SW480 (cell line): ENCODE data around the gene CHM.
"Not testable (repeated sequence)": the region's sequence is repeated elsewhere in the genome, so short reads cannot be mapped to it uniquely, and the experiment has no call there.

Experiments
- DNase-seq: peaks from one replicate; pipeline ENCODE4 v3.0.0-alpha.2; 2016; ENCODE audit warnings: low spot score

Gene CHM, protein sequence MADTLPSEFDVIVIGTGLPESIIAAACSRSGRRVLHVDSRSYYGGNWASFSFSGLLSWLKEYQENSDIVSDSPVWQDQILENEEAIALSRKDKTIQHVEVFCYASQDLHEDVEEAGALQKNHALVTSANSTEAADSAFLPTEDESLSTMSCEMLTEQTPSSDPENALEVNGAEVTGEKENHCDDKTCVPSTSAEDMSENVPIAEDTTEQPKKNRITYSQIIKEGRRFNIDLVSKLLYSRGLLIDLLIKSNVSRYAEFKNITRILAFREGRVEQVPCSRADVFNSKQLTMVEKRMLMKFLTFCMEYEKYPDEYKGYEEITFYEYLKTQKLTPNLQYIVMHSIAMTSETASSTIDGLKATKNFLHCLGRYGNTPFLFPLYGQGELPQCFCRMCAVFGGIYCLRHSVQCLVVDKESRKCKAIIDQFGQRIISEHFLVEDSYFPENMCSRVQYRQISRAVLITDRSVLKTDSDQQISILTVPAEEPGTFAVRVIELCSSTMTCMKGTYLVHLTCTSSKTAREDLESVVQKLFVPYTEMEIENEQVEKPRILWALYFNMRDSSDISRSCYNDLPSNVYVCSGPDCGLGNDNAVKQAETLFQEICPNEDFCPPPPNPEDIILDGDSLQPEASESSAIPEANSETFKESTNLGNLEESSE

DNA sequence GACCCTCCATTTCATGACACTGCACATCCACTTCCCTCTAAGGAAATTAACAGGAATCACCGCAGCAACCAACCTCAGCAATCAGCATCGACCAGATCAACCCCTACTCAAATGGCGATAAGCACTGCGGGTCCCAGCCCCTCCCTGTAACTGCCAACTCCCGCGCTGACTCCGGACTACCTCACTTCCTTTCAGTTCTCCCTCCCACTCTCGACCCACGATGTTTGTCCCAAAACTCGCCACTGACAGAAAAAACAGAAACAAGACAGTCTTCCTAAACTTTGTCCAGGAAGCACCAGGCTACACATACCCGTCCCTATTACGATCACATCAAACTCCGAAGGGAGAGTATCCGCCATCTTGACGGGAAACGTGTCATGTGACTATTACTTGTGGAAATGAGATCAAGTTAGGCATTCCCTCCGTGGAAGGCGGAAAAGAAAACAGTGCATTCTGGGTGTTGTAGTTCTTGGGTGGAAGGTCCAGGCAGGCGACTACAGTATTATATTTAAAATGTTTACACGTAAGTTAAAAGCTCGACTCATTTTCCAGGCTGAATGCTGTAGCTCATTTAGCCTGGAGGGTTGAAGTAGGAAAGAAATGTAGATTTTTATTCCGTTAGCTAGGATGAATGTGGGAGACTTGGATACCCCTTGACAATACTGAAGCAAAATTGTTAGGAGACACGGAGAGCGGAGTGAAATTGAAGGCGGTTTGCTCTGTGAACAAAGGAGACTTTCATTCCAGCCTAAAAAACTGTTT is at the start of gene CHM:
Gene CHM (minus strand): TSS at position 385 of the 762 bp plus-strand sequence. CDS start 26 bp downstream, at position 359.
- DNase-seq = peak; percentile 80

GRCh38 chrX:86078650-86079049 is 31.3 kb upstream of the CHM start:
- DNase-seq = no peak

DNA sequence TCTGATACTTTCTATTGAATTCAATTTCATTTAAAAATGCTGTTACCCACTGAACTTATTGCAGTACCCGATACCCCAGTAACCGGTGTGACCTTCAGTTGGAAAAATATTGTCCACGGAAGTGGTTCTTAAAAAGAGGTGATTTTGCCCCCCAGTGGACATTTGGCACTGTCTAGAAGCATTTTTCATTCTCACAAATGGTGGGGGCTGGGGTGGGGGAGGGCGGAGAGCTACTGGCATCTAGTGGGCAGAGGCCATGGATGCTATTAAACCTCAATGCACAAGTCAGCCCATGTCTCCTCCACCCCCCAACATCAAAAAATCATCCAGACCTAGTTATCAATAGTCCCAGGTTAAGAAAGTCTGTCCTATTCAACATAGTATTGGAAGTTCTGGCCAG is 19.6 kb upstream of the CHM start:
- peak; percentile 1 for DNase-seq

DNA sequence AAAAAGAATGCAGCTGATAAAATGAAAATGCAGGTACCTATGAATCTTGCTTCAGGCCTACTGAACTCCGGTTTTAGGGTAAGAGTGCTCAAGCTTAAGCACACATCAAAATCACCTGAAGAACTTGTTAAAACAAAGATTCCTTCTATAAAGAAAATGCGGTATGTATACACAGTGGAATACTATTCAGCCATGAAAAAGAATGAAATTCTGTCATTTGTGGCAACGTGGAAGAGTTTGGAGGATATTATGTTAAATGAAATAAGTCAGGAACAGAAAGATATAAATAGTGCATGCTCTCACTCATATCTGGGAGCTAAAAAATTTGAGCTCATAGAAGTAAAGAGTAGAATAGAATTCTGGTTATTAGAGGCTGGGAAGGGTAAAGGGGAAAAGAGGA is 14.0 kb upstream of the CHM start:
- DNase-seq = no peak

- no peak for DNase-seq
Observed at GRCh38 chrX:86051741-86052140, 4.4 kb upstream of the CHM start.

DNA sequence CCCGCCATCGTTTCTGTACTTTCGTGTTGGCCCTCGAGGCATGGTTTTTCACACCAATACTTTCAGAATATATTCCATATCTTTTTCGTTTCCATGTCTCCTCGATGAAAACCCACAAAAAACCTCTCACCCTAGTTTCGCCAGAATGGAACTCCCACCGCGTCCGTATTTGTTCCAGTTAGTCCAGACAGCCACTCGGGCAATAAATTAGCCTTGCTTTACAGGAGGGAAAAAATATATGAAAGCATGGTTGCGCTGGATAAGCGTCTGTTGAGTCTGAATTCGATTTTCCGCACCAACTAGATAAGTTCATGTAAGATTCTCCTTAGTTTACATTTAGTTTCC is 550 bp upstream of the CHM start:
- DNase-seq = no peak

DNA sequence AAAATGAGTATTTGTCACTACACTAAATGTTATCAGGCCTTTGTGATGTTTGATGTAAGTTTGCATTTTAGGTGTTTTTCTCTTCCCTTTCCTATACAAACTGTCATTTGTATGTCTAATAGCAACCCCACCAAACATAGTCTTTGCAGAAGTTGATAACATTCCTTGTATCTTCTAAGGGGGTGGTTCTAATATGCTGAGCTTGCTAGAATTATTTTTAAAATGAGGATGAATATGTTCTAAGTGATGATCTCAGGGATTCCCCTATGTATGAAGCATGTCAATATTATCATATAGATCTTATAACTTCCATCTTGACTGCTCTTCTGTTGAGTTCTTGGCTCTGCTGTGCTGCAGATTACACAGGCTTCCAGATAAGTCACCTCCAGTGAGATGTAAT is 3.1 kb downstream of the CHM start:
- no peak for DNase-seq

GRCh38 chrX:86039625-86040568 is 7.5 kb downstream of the CHM start:
- no peak for DNase-seq

DNA sequence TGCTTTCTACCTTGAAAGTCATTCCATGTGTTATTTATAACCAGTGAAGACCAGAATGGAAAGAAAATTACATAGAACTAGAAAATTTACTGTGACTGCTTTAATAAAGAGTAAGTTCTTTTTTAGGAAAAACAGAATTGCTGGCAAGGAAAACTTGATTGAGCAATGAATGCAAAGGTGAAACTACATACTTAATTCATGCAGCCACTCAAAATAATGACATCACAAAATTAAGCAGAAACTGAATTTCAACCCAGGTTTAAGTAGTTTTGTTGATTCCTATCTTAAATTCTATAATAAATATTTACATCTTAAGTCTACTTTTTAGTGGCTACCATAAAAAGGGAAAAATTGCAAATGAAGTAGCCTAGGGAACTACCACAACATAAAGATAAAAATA is 14.0 kb downstream of the CHM start:
- no peak for DNase-seq

DNA sequence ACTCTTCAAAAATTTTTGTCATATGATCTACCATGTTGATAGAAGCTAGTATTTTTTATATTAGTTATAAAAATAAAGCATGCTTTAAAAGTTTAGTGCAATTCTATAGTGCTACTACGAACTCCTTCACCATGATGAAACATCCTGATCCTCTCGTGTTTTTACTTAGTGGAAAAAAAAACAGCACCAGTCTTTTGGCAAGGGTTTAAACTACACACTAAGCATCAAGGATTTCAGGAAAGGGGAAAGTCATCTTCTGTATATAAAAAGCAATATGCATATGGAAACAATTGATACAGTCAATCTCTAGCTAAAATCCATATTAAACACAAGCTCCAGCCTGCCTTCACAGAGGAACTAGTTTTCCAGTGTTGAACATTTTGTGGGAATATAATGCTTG is 18.7 kb downstream of the CHM start:
- no peak for DNase-seq

DNA sequence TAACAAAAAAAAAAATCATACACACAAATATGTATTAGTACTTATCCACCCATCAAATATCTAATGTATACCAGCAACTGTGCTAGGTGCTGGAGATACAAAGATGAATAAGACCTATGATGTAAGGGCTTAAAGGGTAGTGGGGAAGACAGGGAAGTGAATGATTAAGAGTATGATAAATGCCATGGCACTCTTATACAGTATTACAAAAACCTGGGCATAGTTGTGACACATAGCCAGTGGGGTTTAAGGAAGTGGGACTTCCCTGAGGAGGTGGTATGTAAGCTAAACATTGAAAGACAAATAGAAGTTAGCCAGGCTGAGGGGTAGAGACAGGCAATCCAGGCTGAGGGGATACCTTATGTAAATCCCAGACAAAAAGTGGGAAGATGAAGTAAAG is 23.5 kb downstream of the CHM start:
- no peak for DNase-seq

GRCh38 chrX:86021652-86022289 is 25.6 kb downstream of the CHM start:
- DNase-seq = no peak

- DNase-seq = no peak
Observed at GRCh38 chrX:86016139-86016538, 31.2 kb downstream of the CHM start.

DNA sequence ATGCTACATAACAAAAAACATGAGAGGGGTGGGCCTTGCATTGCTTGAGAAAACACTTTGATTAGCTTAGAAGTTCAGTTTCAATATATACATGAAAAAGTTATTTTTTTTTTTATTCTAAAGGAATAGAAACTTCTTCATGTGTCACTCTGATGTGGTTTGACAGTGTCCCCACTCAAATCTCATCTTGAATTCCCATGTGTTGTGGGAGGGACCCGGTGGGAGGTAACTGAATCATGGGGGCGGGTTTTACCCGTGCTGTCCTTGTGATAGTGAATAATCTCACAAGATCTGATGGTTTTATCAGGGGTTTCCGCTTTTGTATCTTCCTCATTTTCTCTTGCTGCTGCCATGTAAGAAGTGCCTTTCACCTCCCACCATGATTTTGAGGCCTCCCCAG is 32.4 kb downstream of the CHM start:
- DNase-seq = not testable (repeated sequence)

DNA sequence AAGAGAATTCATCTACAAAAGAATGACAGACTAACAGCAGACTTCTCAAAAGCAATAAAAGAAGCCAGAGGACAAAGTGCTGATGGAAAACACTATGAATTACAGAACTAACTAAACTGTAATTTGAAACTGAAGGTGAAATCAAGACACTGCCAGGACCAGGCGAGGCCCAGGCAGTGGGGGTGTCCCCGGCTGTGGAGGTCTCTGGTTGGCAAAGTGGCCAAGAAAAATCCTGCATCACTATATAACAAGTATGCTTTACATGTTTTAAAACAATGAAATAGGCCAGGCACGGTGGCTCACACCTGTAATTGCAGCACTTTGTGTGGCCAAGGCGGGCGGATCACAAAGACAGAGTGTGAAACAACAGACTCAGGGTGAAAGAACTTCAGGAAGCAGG is 32.9 kb downstream of the CHM start:
- no peak for DNase-seq

- no peak for DNase-seq
Observed at GRCh38 chrX:86013792-86014191, 33.6 kb downstream of the CHM start.

- DNase-seq = no peak
Observed at GRCh38 chrX:86012188-86012587, 35.2 kb downstream of the CHM start.

- DNase-seq = not testable (repeated sequence)
Observed at GRCh38 chrX:86009803-86010202, 37.6 kb downstream of the CHM start.

- DNase-seq = not testable (repeated sequence)
Observed at GRCh38 chrX:86007891-86008290, 39.5 kb downstream of the CHM start.

- peak; percentile 77 for DNase-seq
Observed at GRCh38 chrX:86002076-86002896, 45.1 kb downstream of the CHM start.
